ENCODE measurements around the gene PPP3CA.
"Not testable (repeated sequence)": the region's sequence is repeated elsewhere in the genome, so short reads cannot be mapped to it uniquely, and the experiment has no call there.

PPP3CA gene

GRCh38 chr4:101217353-101218031 lies 129.8 kb downstream of the PPP3CA start:
- DNase-seq (ENCODE audit: low read depth, low spot score): no peak

GRCh38 chr4:101211146-101211553 lies 136.2 kb downstream of the PPP3CA start:
- no peak for DNase-seq (ENCODE audit: low read depth, low spot score)

DNA sequence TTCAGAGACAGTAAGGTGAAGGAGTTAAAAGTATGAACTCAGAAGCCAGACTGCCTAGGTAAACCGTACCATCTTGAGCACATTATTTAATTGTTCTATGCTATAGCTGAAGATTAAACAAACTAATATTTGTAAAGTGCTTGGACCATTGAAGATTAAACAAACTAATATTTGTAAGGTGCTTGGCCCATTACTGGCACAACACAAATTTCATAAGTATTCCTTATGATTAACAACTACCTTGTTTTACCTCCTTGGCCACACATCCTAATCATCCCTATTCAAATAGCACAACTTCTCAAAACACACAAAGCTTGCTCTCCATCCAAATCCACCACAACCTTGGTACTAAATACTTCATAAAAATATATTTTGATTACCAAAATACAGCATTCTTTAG lies 137.0 kb downstream of the PPP3CA start:
- no peak for DNase-seq (ENCODE audit: low read depth, low spot score)

DNA sequence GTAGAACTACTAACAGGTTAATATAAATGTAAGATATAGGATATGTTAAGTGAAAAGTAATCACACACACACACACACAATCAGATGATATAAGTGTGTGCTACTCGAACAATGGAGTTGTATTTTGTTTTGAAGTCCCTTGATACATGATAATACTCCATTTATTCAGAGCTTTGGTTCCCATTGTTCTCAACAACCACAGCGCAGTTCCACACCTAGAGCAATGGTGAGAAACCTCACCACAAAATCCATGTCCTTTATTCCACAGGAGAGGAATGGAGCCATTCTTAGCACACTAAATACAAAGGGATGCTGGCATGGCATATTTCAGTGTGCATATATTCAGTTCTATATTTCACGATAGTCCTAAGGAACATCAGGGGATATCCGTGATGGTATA lies 139.2 kb downstream of the PPP3CA start:
- no peak for DNase-seq (ENCODE audit: low read depth, low spot score)

GRCh38 chr4:101205916-101206315 lies 141.4 kb downstream of the PPP3CA start:
- no peak for DNase-seq (ENCODE audit: low read depth, low spot score)

GRCh38 chr4:101201421-101201820 lies 145.9 kb downstream of the PPP3CA start:
- DNase-seq (ENCODE audit: low read depth, low spot score): no peak

DNA sequence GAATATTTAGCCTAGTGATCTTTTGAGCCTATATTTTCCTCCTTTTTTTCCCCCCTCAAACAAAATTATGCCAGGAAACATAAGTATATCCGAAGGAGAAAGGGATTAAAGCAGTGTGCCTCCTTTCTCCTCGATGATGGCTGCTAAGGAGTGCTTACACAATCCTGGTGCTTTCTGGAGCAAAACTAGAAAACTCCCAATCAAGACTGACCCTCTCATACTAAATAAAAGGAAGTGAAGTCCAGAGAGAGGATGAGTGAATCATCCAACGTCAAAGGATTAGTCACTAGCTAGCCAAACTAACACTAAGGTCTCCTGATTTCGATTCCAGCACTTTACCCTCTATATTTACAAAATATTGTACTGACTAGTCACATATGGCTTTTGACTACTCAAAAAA lies 146.8 kb downstream of the PPP3CA start:
- DNase-seq (ENCODE audit: low read depth, low spot score): no peak

GRCh38 chr4:101199507-101200285 lies 147.6 kb downstream of the PPP3CA start:
- DNase-seq (ENCODE audit: low read depth, low spot score): no peak

- no peak for DNase-seq (ENCODE audit: low read depth, low spot score)
These were observed 148.5 kb downstream of the PPP3CA start for GRCh38 chr4:101198682-101199339.

GRCh38 chr4:101197350-101197749 lies 150.0 kb downstream of the PPP3CA start:
- no peak for DNase-seq (ENCODE audit: low read depth, low spot score)

GRCh38 chr4:101192244-101192643 lies 155.1 kb downstream of the PPP3CA start:
- no peak for DNase-seq (ENCODE audit: low read depth, low spot score)

DNA sequence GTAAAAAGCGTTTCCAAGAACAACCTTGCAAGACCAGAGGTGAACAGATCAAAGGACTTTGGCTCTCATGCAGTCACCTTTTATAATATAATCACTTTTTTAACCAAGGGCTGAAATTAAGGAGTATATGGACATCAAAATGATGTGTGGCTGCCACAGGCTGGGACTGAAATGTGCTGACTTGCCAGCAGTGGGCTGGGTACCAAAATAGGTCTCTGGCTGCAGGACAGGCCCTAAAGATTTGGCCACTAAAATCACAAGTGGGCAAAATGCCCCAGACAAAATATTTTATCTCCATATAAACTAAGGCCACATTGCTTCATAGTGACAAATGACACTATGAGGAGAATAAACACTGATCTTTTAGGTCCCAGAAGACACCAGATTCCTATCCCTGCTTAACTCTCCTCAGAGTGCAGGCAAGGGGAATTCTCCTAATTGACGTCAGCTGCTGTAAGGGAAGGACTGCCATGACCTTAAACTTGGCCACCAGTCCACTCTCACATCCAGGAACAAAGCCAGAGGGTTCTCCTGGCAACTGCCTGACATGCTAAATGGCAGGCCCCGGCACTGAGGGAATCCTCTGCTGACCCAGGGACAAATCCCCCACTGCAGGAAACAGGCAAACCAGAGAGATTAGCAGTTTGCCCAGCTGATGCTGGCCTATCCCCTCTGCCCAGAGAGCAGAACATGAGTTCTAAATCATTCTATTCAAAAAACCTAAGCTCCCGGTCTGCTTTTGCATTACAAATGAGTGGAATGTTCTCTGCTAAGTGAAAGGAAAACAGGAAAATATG lies 155.8 kb downstream of the PPP3CA start:
- DNase-seq (ENCODE audit: low read depth, low spot score): peak; percentile 20

GRCh38 chr4:101190751-101191150 lies 156.6 kb downstream of the PPP3CA start:
- no peak for DNase-seq (ENCODE audit: low read depth, low spot score)

GRCh38 chr4:101188906-101189305 lies 158.4 kb downstream of the PPP3CA start:
- no peak for DNase-seq (ENCODE audit: low read depth, low spot score)

DNA sequence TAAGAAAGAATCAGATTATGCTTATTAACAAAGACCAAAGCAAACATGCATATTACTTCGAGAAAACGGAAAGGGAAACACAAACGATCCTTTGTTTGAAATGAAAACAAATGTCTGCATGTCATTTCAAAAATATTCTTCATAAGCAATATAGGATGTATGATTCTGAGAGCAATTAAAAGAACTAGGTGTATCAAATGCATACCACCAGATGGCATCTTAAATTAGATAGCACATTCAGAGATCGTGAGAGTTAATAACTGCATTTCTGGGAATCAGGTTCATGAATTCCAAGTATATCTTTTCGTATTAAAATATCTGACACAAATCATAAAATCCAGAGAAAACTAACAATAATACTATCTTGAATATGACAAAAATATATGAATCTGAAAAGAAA lies 159.5 kb downstream of the PPP3CA start:
- DNase-seq (ENCODE audit: low read depth, low spot score): no peak

GRCh38 chr4:101186567-101187184 lies 160.7 kb downstream of the PPP3CA start:
- DNase-seq (ENCODE audit: low read depth, low spot score): no peak

DNA sequence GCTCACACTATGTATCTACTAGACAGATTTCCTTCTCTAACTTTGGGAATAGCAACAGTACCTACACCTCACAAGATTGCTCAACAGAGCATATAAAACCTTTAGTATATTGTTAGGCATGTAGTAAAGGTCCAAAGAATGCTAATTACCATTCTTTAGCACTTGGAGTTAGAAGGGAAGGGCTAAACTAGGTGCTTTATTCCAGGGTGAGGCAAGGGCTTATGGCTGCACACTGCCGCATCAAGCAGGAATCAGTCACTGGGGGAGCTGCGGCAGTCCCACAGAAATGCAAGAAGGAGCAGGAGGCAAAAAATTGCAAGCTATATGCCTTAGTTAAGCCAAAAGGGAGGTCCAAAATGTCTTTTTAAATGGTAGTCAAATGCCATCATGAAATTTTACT lies 162.7 kb downstream of the PPP3CA start:
- DNase-seq (ENCODE audit: low read depth, low spot score): no peak

- no peak for DNase-seq (ENCODE audit: low read depth, low spot score)
These were observed 163.5 kb downstream of the PPP3CA start for GRCh38 chr4:101183666-101184373.

DNA sequence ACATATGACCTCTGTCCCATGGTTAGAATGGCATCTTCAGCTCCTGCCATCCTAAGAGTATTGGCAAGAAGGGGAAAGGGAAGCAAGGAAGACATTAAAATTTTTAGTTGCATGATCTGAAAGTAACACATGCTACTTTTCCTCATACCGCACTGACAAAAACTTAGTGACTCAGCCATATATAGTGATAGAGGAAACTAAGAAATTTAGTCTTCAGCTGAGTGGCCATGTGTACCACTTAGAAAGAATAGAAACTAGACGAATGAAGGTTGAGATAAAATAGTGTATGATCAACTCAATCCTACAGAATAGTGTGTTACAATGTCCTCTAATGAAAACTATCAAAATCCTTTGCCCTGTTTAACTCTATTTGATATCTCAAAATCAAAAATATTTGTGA lies 164.1 kb downstream of the PPP3CA start:
- DNase-seq (ENCODE audit: low read depth, low spot score): no peak

DNA sequence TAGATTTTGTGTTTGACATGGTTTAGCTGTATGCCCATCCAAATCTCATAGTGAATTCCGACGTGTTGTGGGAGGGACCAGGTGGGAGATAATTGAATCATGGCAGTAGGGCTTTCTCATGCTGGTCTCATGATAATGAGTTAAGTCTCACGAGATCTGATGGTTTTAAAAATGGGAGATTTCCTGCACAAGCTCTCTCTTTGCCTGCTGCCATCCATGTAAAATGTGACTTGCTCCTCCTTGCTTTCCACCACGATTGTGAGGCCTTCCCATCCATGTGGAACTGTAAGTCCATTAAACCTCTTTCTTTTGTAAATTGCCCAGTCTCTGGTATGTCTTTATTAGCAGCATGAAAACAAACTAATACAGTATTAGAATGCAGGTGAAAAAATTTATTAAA lies 164.6 kb downstream of the PPP3CA start:
- DNase-seq (ENCODE audit: low read depth, low spot score): not testable (repeated sequence)

- no peak for DNase-seq (ENCODE audit: low read depth, low spot score)
These were observed 168.6 kb downstream of the PPP3CA start for GRCh38 chr4:101178731-101179130.

Data from iPS DF 19.7 (cell line).